ENCODE results near the gene ARSB.

The ARSB gene

DNA sequence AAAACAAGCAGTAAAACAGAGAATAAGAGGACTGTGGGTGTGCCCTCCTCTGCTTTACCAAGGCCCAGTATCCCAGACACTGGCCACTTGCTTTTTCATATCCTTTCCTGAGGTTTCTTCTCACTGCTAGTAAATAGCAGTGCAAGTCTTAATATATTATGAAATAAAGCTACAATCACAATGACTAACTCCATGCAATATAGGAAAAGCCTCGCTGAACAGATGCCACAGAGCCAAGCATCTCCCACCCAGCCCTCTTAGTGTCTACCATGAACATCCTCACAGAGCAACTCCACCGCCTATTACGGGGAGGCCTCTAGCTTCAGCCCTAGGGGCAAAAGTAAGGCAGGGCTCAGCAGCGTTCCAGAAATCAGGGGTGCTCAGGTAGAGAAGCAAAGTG lies 205.8 kb downstream of the ARSB start:
- peaks cover 6% of the 10 kb centered on the region for H3K4me1 ChIP-seq (ENCODE audit: control insufficient read depth, low read length)
- no peaks in the 10 kb centered on the region for H3K9me3 ChIP-seq (ENCODE audit: control insufficient read depth, insufficient read depth, low read length)
- H3K4me3 ChIP-seq (ENCODE audit: low read length) = no peak overlapping the region
- H4K20me1 ChIP-seq (ENCODE audit: control insufficient read depth, insufficient read depth, low read depth, low read length) = no peaks in the 10 kb centered on the region
- H3K27me3 ChIP-seq (ENCODE audit: control insufficient read depth, low read length) = no peaks in the 10 kb centered on the region
- H3K9me2 ChIP-seq (replicated peaks; ENCODE audit: control insufficient read depth, low read length) = no peaks in the 10 kb centered on the region
- no peak for TF ChIP-seq EZH2phosphoT487 (IDR thresholded peaks at IDR 0.05; ENCODE audit: borderline replicate concordance, low read length)
- TF ChIP-seq, protein P1, sequence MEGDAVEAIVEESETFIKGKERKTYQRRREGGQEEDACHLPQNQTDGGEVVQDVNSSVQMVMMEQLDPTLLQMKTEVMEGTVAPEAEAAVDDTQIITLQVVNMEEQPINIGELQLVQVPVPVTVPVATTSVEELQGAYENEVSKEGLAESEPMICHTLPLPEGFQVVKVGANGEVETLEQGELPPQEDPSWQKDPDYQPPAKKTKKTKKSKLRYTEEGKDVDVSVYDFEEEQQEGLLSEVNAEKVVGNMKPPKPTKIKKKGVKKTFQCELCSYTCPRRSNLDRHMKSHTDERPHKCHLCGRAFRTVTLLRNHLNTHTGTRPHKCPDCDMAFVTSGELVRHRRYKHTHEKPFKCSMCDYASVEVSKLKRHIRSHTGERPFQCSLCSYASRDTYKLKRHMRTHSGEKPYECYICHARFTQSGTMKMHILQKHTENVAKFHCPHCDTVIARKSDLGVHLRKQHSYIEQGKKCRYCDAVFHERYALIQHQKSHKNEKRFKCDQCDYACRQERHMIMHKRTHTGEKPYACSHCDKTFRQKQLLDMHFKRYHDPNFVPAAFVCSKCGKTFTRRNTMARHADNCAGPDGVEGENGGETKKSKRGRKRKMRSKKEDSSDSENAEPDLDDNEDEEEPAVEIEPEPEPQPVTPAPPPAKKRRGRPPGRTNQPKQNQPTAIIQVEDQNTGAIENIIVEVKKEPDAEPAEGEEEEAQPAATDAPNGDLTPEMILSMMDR (IDR thresholded peaks at IDR 0.05; ENCODE audit: low read depth, low read length, poor library complexity, severe bottlenecking) = no peak
- no peaks in the 10 kb centered on the region for H3K79me2 ChIP-seq (ENCODE audit: control insufficient read depth, low read length)
- H3F3A ChIP-seq (ENCODE audit: control insufficient read depth, insufficient read depth) = no peaks in the 10 kb centered on the region
- H3K27ac ChIP-seq (ENCODE audit: low read depth, low read length) = no peak overlapping the region
- no peaks in the 10 kb centered on the region for H3K36me3 ChIP-seq (ENCODE audit: control insufficient read depth, low read length)
- no peak overlapping the region for H3K4me2 ChIP-seq (ENCODE audit: low read length)

GRCh38 chr5:78778538-78778937 lies 206.6 kb downstream of the ARSB start:
- no peaks in the 10 kb centered on the region for H3K36me3 ChIP-seq (ENCODE audit: control insufficient read depth, low read length)
- H3K9me3 ChIP-seq (ENCODE audit: control insufficient read depth, insufficient read depth, low read length) = no peaks in the 10 kb centered on the region
- no peak overlapping the region for H3K4me2 ChIP-seq (ENCODE audit: low read length)
- peaks cover 6% of the 10 kb centered on the region for H3K4me1 ChIP-seq (ENCODE audit: control insufficient read depth, low read length)
- H3K27me3 ChIP-seq (ENCODE audit: control insufficient read depth, low read length) = no peaks in the 10 kb centered on the region
- H3K9me2 ChIP-seq (replicated peaks; ENCODE audit: control insufficient read depth, low read length) = no peaks in the 10 kb centered on the region
- no peak overlapping the region for H3K27ac ChIP-seq (ENCODE audit: low read depth, low read length)
- no peak for TF ChIP-seq EZH2phosphoT487 (IDR thresholded peaks at IDR 0.05; ENCODE audit: borderline replicate concordance, low read length)
- TF ChIP-seq, protein P1 (IDR thresholded peaks at IDR 0.05; ENCODE audit: low read depth, low read length, poor library complexity, severe bottlenecking) = no peak
- H3F3A ChIP-seq (ENCODE audit: control insufficient read depth, insufficient read depth) = no peaks in the 10 kb centered on the region
- H3K79me2 ChIP-seq (ENCODE audit: control insufficient read depth, low read length) = no peaks in the 10 kb centered on the region
- no peaks in the 10 kb centered on the region for H4K20me1 ChIP-seq (ENCODE audit: control insufficient read depth, insufficient read depth, low read depth, low read length)
- H3K4me3 ChIP-seq (ENCODE audit: low read length) = no peak overlapping the region

DNA sequence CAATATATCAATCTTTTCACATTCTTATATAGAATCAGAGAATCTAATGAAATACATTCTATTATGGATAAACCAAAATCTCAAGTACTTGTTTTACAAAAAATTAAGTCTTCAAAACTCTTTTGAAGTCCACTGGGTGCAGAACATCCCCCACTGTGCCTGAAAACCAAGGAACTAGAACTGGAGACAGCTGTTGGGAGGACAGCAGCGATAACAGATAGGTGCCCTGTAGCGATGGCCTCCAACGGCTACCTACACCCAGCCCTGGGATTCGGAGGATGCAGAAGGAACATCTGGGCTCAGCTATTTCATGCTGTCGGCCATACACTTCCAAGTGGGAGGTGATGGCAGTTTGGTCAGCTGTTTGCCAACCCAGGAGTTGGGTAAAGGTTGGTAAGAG lies 207.2 kb downstream of the ARSB start:
- Histone ChIP-seq H4K20me1 (ENCODE audit: control insufficient read depth, insufficient read depth, low read depth, low read length) (no peaks in the 10 kb centered on the region), H3K79me2 (ENCODE audit: control insufficient read depth, low read length) (no peaks in the 10 kb centered on the region), H3K9me2 (replicated peaks; ENCODE audit: control insufficient read depth, low read length) (no peaks in the 10 kb centered on the region), H3K4me2 (ENCODE audit: low read length) (no peak overlapping the region), H3K27ac (ENCODE audit: low read depth, low read length) (no peak overlapping the region), H3K4me1 (ENCODE audit: control insufficient read depth, low read length) (peaks cover 5% of the 10 kb centered on the region), H3F3A (ENCODE audit: control insufficient read depth, insufficient read depth) (no peaks in the 10 kb centered on the region), H3K4me3 (ENCODE audit: low read length) (no peak overlapping the region), H3K27me3 (ENCODE audit: control insufficient read depth, low read length) (no peaks in the 10 kb centered on the region), H3K9me3 (ENCODE audit: control insufficient read depth, insufficient read depth, low read length) (no peaks in the 10 kb centered on the region), H3K36me3 (ENCODE audit: control insufficient read depth, low read length) (no peaks in the 10 kb centered on the region)
- TF ChIP-seq, protein P1 (IDR thresholded peaks at IDR 0.05; ENCODE audit: low read depth, low read length, poor library complexity, severe bottlenecking) = no peak
- TF ChIP-seq EZH2phosphoT487 (IDR thresholded peaks at IDR 0.05; ENCODE audit: borderline replicate concordance, low read length) = no peak

DNA sequence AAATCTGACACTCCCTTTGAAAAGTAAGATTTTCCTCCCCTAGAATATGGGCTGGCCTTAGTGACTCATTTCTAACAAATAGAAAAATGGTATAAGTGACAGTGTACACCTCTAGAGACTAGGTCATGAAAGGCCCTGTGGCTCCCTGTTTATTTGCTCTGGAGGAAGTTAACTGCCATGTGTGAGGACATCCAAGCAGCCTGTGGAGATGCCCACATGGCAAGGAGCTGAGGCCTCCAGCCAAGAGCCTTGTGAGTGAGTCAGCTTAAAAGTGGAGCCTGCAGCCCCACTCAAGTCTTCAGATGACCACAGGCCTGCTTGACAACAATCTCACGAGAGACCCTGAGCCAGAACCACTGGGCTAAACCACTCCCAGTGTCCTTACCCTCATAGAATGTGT lies 208.5 kb downstream of the ARSB start:
- Histone ChIP-seq H3K4me1 (ENCODE audit: control insufficient read depth, low read length) (peaks cover 7% of the 10 kb centered on the region), H3K36me3 (ENCODE audit: control insufficient read depth, low read length) (no peaks in the 10 kb centered on the region), H3K9me2 (replicated peaks; ENCODE audit: control insufficient read depth, low read length) (no peaks in the 10 kb centered on the region), H4K20me1 (ENCODE audit: control insufficient read depth, insufficient read depth, low read depth, low read length) (no peaks in the 10 kb centered on the region), H3K4me3 (ENCODE audit: low read length) (no peak overlapping the region), H3K4me2 (ENCODE audit: low read length) (no peak overlapping the region), H3K27me3 (ENCODE audit: control insufficient read depth, low read length) (no peaks in the 10 kb centered on the region), H3K79me2 (ENCODE audit: control insufficient read depth, low read length) (no peaks in the 10 kb centered on the region), H3F3A (ENCODE audit: control insufficient read depth, insufficient read depth) (no peaks in the 10 kb centered on the region), H3K9me3 (ENCODE audit: control insufficient read depth, insufficient read depth, low read length) (no peaks in the 10 kb centered on the region), H3K27ac (ENCODE audit: low read depth, low read length) (no peak overlapping the region)
- TF ChIP-seq, protein P1 (IDR thresholded peaks at IDR 0.05; ENCODE audit: low read depth, low read length, poor library complexity, severe bottlenecking) = no peak
- TF ChIP-seq EZH2phosphoT487 (IDR thresholded peaks at IDR 0.05; ENCODE audit: borderline replicate concordance, low read length) = no peak
